Ovary (tissue), 9 donors: ENCODE results near the gene CLCN5. TPM values are rescaled to one million over a fixed set of nuclear protein-coding genes. Genes with fewer than 3 reads are reported as not detected.
A peak's percentile ranks its signal among the peaks of the same experiment; 100 is the strongest.

Source experiments
- DNase-seq, 5 donors: peaks; one replicate each; pipeline ENCODE4 v3.0.0-alpha.2; 2019 to 2020
- H3K27ac ChIP-seq, 2 donors: fragments of 200-600 bp; one replicate each; pipeline versions ENCODE4 v1.5.1 to v1.8.0; 2019 to 2022
- H3K27me3 ChIP-seq: fragments of 200-600 bp; one replicate; pipeline ENCODE4 v1.8.0; 2022
- H3K36me3 ChIP-seq: fragments of 200-600 bp; sonication (generic); one replicate; pipeline ENCODE4 v1.5.1; 2019
- H3K4me1 ChIP-seq: one replicate; pipeline ENCODE4 v1.8.1; 2013; ENCODE audit warnings: mild to moderate bottlenecking, moderate library complexity; ENCODE audit not compliant: insufficient read depth
- H3K4me3 ChIP-seq: fragments of 200-600 bp; sonication (generic); one replicate; pipeline ENCODE4 v1.5.1; 2017
- H3K9me3 ChIP-seq, 2 donors: fragments of 200-600 bp in 1 of 2; sonication (generic) in 1 of 2; one replicate each; pipeline versions ENCODE4 v1.5.1 to v1.8.1; 2013 to 2019; ENCODE audit warnings: mild to moderate bottlenecking in 1 of 2, moderate library complexity in 1 of 2
- EP300 ChIP-seq: sonication (generic); formaldehyde crosslinking; IDR thresholded peaks from one replicate; pipeline ENCODE4 v1.6.1; 2017; ENCODE audit warnings: antibody characterized with exemption
- POLR2A ChIP-seq: fragments of 450-650 bp; IDR thresholded peaks from one replicate; pipeline ENCODE4 v1.6.1; 2017; ENCODE audit warnings: antibody characterized with exemption, mild to moderate bottlenecking, moderate library complexity
- WGBS, 3 donors: extraction: QIAGEN DNeasy Blood & Tissue Kit in 1 of 3; methylation state at CpG; one replicate each; pipeline versions ENCODE4 v1.1.5 to v1.1.7; 2013 to 2017; 5-methylcytosine and 5-hydroxymethylcytosine counted together
- intact Hi-C, 4 donors: fragments of 100-400 bp; cut with DNase I; formaldehyde crosslinking; loops; one replicate each; pipeline versions ENCODE4 v1.11.0 to v1.15.1; 2022 to 2023
- polyA plus RNA-seq, 2 donors: library from polyadenylated mRNA; stranded (reverse); fragments of 200-250 nt in 1 of 2; fragments of 350-450 nt in 1 of 2; fragmentation: Illumina TruSeq in 1 of 2; extraction: RNeasy Lipid Tissue Mini Kit (QIAGEN cat#74804) in 1 of 2; gene quantifications; one replicate each; pipeline ENCODE4 v1.2.3, GENCODE V29; 2013 to 2014
- total RNA-seq, 7 donors: library from RNA; depleted of rRNA in 2 of 7; stranded (reverse); fragments of >200 nt in 2 of 7; fragmentation: NEBNext Ultra II Directional in 3 of 7; extraction: Animal tissue kit (Norgen Biotek cat#: 25700) in 3 of 7; gene quantifications; one replicate each; pipeline versions ENCODE4 v1.1.0 to v1.2.4, GENCODE V29; 2016 to 2023
- TF ChIP-seq, protein P1 (sequence below), 3 donors: fragments of 450-650 bp in 2 of 3; fragments of 200-600 bp in 1 of 3; IDR thresholded peaks; one replicate each; pipeline versions ENCODE4 v1.5.1 to v1.8.0; 2016 to 2022; ENCODE audit warnings: antibody characterized with exemption in 3 of 3, mild to moderate bottlenecking in 1 of 3
- donor health status: DM: no; HTN: no; CAD: no; lungs with moderate emphysema.
- donor health status: DM: no; HTN: no; CAD: no.
- donor health status: Bipolar disorder and iron deficiency.
- donor health status: DM: yes; HTN: yes; CAD: no.
- donor health status: DM: no; HTN: no; CAD: no.
- donor health status: DM: yes; HTN: yes; CAD: no.

CLCN5 gene
- total and polyA plus RNA-seq, 9 donors, result 1.4 to 26.5 (median 16.2) TPM

DNA sequence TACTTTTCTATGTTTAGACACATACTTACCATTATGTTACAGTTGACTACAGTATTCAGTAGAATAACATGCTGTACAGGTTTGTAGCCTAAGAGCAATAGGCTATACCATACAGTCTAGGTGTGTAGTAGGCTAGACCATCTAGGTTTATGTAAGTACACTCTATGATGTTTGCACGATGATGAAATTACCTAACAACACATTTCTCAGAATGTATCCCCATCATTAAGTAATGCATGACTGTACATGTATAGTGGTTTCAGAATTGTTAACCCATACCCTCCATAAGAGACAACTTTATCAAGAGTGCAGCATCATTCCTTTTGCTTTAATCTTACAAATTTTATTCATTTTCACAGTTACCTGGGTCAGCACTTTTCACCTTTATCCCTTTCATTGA lies 126.8 kb downstream of the CLCN5 start:
- TF ChIP-seq EP300 (no peak), POLR2A (no peak)
- TF ChIP-seq, protein P1, sequence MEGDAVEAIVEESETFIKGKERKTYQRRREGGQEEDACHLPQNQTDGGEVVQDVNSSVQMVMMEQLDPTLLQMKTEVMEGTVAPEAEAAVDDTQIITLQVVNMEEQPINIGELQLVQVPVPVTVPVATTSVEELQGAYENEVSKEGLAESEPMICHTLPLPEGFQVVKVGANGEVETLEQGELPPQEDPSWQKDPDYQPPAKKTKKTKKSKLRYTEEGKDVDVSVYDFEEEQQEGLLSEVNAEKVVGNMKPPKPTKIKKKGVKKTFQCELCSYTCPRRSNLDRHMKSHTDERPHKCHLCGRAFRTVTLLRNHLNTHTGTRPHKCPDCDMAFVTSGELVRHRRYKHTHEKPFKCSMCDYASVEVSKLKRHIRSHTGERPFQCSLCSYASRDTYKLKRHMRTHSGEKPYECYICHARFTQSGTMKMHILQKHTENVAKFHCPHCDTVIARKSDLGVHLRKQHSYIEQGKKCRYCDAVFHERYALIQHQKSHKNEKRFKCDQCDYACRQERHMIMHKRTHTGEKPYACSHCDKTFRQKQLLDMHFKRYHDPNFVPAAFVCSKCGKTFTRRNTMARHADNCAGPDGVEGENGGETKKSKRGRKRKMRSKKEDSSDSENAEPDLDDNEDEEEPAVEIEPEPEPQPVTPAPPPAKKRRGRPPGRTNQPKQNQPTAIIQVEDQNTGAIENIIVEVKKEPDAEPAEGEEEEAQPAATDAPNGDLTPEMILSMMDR (IDR thresholded peaks at IDR 0.05), result no peak
- no peak overlapping the region for H3K27ac ChIP-seq
- no peaks in the 10 kb centered on the region for H3K36me3 ChIP-seq
- no peak for DNase-seq
- peaks cover 2% of the 10 kb centered on the region for H3K4me1 ChIP-seq
- no peak overlapping the region for H3K4me3 ChIP-seq
- WGBS, 3 donors, result 78 to 88% (median 83%) methylated on average over 1 of the region's 1 CpG
- intact Hi-C loops, result no loop called here
- H3K27me3 ChIP-seq, result no peaks in the 10 kb centered on the region
- H3K9me3 ChIP-seq, result no peaks in the 10 kb centered on the region

DNA sequence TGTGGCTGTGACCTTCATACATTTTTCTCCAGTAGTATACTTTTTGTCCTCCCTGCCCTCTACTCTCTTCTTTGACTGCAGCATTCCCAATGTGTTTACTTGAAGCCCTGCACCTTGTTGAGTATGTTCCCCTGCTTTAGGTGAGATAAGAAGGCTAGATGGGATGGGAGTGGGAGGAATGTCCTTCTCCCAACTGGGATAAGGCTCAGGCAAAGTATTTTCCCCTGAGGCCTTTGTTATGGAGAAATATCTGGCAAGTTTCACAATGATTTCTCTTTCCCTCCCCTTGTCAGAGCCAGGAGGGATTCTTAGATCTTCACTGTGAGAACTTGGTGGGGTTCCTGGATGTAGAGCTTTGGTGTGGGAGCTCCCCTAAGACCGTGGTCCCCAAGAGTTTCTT lies 131.8 kb downstream of the CLCN5 start:
- H3K4me3 ChIP-seq, result no peak overlapping the region
- intact Hi-C loops, result no loop called here
- no peak for DNase-seq
- H3K27ac ChIP-seq, result no peak overlapping the region
- no peaks in the 10 kb centered on the region for H3K4me1 ChIP-seq
- 38 to 44% (median 42%) methylated on average over 1 of the region's 1 CpG for WGBS, 3 donors
- H3K9me3 ChIP-seq, result no peaks in the 10 kb centered on the region
- H3K27me3 ChIP-seq, result no peaks in the 10 kb centered on the region
- no peaks in the 10 kb centered on the region for H3K36me3 ChIP-seq
- no peak for TF ChIP-seq POLR2A
- TF ChIP-seq, protein P1 (IDR thresholded peaks at IDR 0.05), result no peak
- TF ChIP-seq EP300, result no peak

DNA sequence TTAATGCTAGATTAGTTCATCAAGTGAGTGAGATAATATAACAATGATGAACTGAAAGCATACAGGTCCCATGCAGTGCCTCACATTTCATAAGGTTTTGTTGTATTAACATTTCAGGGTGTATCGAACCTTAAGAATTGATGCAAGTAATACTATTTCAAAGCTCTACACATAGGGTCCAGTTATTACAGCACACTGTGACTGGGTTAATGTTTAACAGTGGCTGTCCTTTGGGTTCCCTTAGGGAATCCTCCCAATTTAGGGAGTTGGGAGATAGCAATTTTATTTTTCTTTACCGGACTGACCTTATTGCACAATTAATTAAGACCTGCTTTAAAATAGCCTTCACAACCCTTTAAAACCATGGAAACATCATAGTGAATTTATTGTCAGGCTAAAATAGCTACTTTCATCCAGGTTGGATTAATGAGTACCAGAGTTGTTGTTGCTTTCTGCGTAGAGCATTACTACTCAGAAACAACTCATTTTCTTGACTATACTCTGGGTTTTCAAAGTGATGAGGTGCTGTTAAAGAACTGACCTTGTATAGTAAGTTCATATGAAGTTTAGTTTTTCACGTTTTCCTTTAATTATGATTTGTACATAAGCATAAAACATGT lies 144.0 kb downstream of the CLCN5 start:
- H3K9me3 ChIP-seq, result no peaks in the 10 kb centered on the region
- no peak overlapping the region for H3K4me3 ChIP-seq
- TF ChIP-seq EP300, result no peak
- TF ChIP-seq POLR2A, result no peak
- TF ChIP-seq, protein P1 (IDR thresholded peaks at IDR 0.05), result no peak
- intact Hi-C loops, result no loop called here
- no peak overlapping the region for H3K27ac ChIP-seq
- no peaks in the 10 kb centered on the region for H3K4me1 ChIP-seq
- no peak for DNase-seq
- H3K36me3 ChIP-seq, result no peaks in the 10 kb centered on the region
- WGBS, 3 donors, result 58 to 70% (median 59%) methylated on average over 4 of the region's 4 CpGs
- no peaks in the 10 kb centered on the region for H3K27me3 ChIP-seq

DNA sequence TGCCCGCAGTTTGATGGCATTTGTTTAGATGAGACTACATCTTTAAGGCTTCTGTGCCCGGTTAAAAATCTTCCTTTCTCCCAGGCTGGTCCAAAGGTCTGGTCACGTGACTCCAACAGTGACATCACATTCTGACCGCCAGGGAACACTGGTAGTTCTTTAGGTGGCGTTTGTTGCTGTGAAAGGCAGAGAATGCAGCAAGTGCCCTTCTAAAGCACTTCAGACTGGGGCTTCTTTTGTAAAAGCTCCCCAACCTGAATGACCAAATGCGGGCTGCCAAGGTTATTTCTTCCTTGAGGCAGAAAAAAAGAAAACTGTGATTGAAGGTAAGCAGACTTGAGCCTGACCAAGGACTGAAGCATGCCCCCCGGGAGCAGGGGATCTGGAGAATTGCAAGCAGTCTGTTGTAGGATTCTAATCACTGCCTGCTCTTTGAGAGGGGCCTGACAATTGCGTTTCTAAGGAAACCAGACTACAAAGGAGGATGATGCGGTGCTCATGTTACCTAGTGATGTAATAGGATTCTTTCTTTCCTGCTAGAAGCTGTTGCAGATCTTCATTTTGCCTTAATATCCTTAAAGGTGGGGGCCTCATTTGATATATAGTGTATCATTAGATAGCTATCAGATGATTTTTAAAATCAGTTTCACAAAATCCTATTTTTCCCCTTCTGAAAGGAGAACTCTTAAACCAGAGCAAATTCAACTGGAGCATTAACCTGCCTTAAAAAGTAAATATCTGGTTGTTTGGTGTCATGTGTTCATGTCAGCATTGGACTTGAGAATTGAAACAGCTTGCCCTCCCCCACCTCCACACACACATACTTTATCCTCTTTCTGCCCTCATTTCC lies 145.3 kb downstream of the CLCN5 start:
- H3K4me3 ChIP-seq, result no peak overlapping the region
- no peak for TF ChIP-seq POLR2A
- TF ChIP-seq EP300, result no peak
- TF ChIP-seq, protein P1 (IDR thresholded peaks at IDR 0.05), result no peak
- no peaks in the 10 kb centered on the region for H3K4me1 ChIP-seq
- DNase-seq, result peak in 2 of 5 donors; percentile 18 to 21
- H3K9me3 ChIP-seq, result no peaks in the 10 kb centered on the region
- intact Hi-C loops, result no loop called here
- H3K27me3 ChIP-seq, result no peaks in the 10 kb centered on the region
- no peak overlapping the region for H3K27ac ChIP-seq
- WGBS, 3 donors, result 39 to 46% (median 42%) methylated on average over 9 of the region's 9 CpGs
- H3K36me3 ChIP-seq, result no peaks in the 10 kb centered on the region
